ENCODE measurements around the gene FRS2.
"Not testable (repeated sequence)": the region's sequence is repeated elsewhere in the genome, so short reads cannot be mapped to it uniquely, and the experiment has no call there.

Gene FRS2

GRCh38 chr12:69470189-69471075 lies at the start of gene FRS2:
TSS of gene FRS2 (plus strand) at chr12:69470388. CDS start at chr12:69569031, 98,643 bp downstream.
- peak; percentile 84 for DNase-seq (ENCODE audit: low spot score)

- DNase-seq (ENCODE audit: low spot score): no peak
Measured at GRCh38 chr12:69421548-69421947, 48.6 kb upstream of the FRS2 start.

- DNase-seq (ENCODE audit: low spot score): no peak
Measured at GRCh38 chr12:69423037-69423905, 46.9 kb upstream of the FRS2 start.

- DNase-seq (ENCODE audit: low spot score): no peak
Measured at GRCh38 chr12:69425417-69425816, 44.8 kb upstream of the FRS2 start.

- no peak for DNase-seq (ENCODE audit: low spot score)
Measured at GRCh38 chr12:69428351-69429073, 41.7 kb upstream of the FRS2 start.

- DNase-seq (ENCODE audit: low spot score): no peak
Measured at GRCh38 chr12:69430942-69431590, 39.1 kb upstream of the FRS2 start.

- no peak for DNase-seq (ENCODE audit: low spot score)
Measured at GRCh38 chr12:69431591-69432222, 38.5 kb upstream of the FRS2 start.

GRCh38 chr12:69433653-69434052 lies 36.5 kb upstream of the FRS2 start:
- DNase-seq (ENCODE audit: low spot score): no peak

- no peak for DNase-seq (ENCODE audit: low spot score)
Measured at GRCh38 chr12:69435644-69436043, 34.5 kb upstream of the FRS2 start.

GRCh38 chr12:69437073-69437472 lies 33.1 kb upstream of the FRS2 start:
- DNase-seq (ENCODE audit: low spot score): no peak

GRCh38 chr12:69438539-69438938 lies 31.6 kb upstream of the FRS2 start:
- DNase-seq (ENCODE audit: low spot score): no peak

- DNase-seq (ENCODE audit: low spot score): no peak
Measured at GRCh38 chr12:69440016-69440415, 30.2 kb upstream of the FRS2 start.

GRCh38 chr12:69440886-69441285 lies 29.3 kb upstream of the FRS2 start:
- DNase-seq (ENCODE audit: low spot score): no peak

GRCh38 chr12:69442894-69443293 lies 27.3 kb upstream of the FRS2 start:
- no peak for DNase-seq (ENCODE audit: low spot score)

GRCh38 chr12:69443916-69444315 lies 26.3 kb upstream of the FRS2 start:
- DNase-seq (ENCODE audit: low spot score): no peak

GRCh38 chr12:69447892-69448291 lies 22.3 kb upstream of the FRS2 start:
- no peak for DNase-seq (ENCODE audit: low spot score)

GRCh38 chr12:69452598-69453132 lies 17.5 kb upstream of the FRS2 start:
- not testable (repeated sequence) for DNase-seq (ENCODE audit: low spot score)

- DNase-seq (ENCODE audit: low spot score): no peak
Measured at GRCh38 chr12:69456239-69456638, 13.9 kb upstream of the FRS2 start.

- DNase-seq (ENCODE audit: low spot score): no peak
Measured at GRCh38 chr12:69457433-69457832, 12.8 kb upstream of the FRS2 start.

- DNase-seq (ENCODE audit: low spot score): no peak
Measured at GRCh38 chr12:69459477-69459876, 10.7 kb upstream of the FRS2 start.

- no peak for DNase-seq (ENCODE audit: low spot score)
Measured at GRCh38 chr12:69464428-69464827, 5.8 kb upstream of the FRS2 start.

Measured in CD4-positive, alpha-beta T cell treated with Interleukin-2 at 100 ng/mL for 4 hours (primary cell).